ENCODE measurements around the gene LIMA1. TPM values are rescaled to one million over a fixed set of nuclear protein-coding genes. Genes with fewer than 3 reads are reported as not detected.

LIMA1 gene
- total and polyA plus RNA-seq, 2 of the 4 experiments (the other 2 are of a cell fraction): 126 to 163 TPM

GRCh38 chr12:50192908-50193307 is 90.4 kb downstream of the LIMA1 start:
- peaks cover 50% of the 10 kb centered on the region for H3K36me3 ChIP-seq (ENCODE audit: control insufficient read depth, insufficient read depth, low read length)
- H4K91ac ChIP-seq (ENCODE audit: insufficient read depth, low read depth, low read length): no peak overlapping the region
- peak; percentile 70 for ATAC-seq (ENCODE audit: low read depth)
- H3K9me3 ChIP-seq (ENCODE audit: control insufficient read depth, insufficient read depth, low read length): no peaks in the 10 kb centered on the region
- TF ChIP-seq NFE2L2 (IDR thresholded peaks at IDR 0.05; ENCODE audit: low read depth, low read length) (no peak), BHLHE40 (IDR thresholded peaks at IDR 0.05; ENCODE audit: low read depth, low read length) (peak; percentile 55; the same call in 1 of the 2 replicates), SMC3 (IDR thresholded peaks at IDR 0.05; ENCODE audit: low read depth, low read length) (no peak)
- no CpG with 5 or more reads among the region's 5 CpGs for WGBS, 2 experiments (ENCODE audit: extremely low coverage in 2 of 2, insufficient read length in 1 of 2)
- no peak overlapping the region for H3K23ac ChIP-seq (ENCODE audit: low read depth, low read length)
- H4K20me1 ChIP-seq (ENCODE audit: insufficient read depth, low read length): no peaks in the 10 kb centered on the region
- peak overlapping the region; percentile 84; the same call in 1 of the 2 replicates for H3K27ac ChIP-seq (ENCODE audit: insufficient read depth, low read length)
- H2BK15ac ChIP-seq (ENCODE audit: low read depth, low read length): 0 out of 3 replicates have a peak overlapping the region, but pooled peaks have one; percentile 64
- H3K79me1 ChIP-seq (ENCODE audit: low read depth in 1 of 2, low read length in 2 of 2): peaks cover 25 to 49% of the 10 kb centered on the region in 2 experiments
- H3K56ac ChIP-seq (ENCODE audit: extremely low read depth, insufficient read depth, low read length): peak overlapping the region; percentile 39; the same call in 1 of the 2 replicates
- POLR2A ChIA-PET (ENCODE audit: unreplicated experiment): no interaction called here
- H3K4me3 ChIP-seq (ENCODE audit: insufficient read depth, low read depth, low read length): no peak overlapping the region
- no peak overlapping the region; the same call in 1 of the 2 replicates for H3K18ac ChIP-seq (ENCODE audit: low read depth, low read length)
- H2AFZ ChIP-seq (replicated peaks; ENCODE audit: low read length, poor library complexity): no peak overlapping the region
- no TSS peak for BruUV-seq (replicated peaks)
- no peak overlapping the region for H2AK9ac ChIP-seq (replicated peaks; ENCODE audit: low read depth, low read length, poor library complexity)
- no peak overlapping the region for H2BK20ac ChIP-seq (ENCODE audit: low read depth, low read length)
- H3K4me1 ChIP-seq (ENCODE audit: control insufficient read depth, insufficient read depth, low read length): peaks cover 15% of the 10 kb centered on the region
- no peak overlapping the region for H3K4me2 ChIP-seq (ENCODE audit: low read depth, low read length)
- H4K8ac ChIP-seq (ENCODE audit: low read depth in 2 of 2, low read length in 2 of 2): peak overlapping the region; percentile 32 to 74; a peak in 2 of 4 replicates
- dilution Hi-C loops (cut with HindIII; ENCODE audit: low sequenced_read_pairs, unreplicated experiment): no loop called here
- CTCF ChIA-PET: no interaction called here
- in situ Hi-C loops (cut with MboI; ENCODE audit: low sequenced_read_pairs): no loop called here
- H3K4ac ChIP-seq (ENCODE audit: low read depth, low read length): peak overlapping the region; percentile 59; the same call in 1 of the 2 replicates
- no peak overlapping the region for H3K14ac ChIP-seq (replicated peaks; ENCODE audit: low read depth, low read length)
- DNase-seq: peak; percentile 93
- intact Hi-C loops (cut with micrococcal nuclease): no loop called here
- H3K9ac ChIP-seq (ENCODE audit: low read depth, low read length): 0 out of 2 replicates have a peak overlapping the region, but pooled peaks have one; percentile 24
- no peak overlapping the region; the same call in 1 of the 2 replicates for H4K5ac ChIP-seq (ENCODE audit: low read depth, low read length)
- H3K27me3 ChIP-seq (ENCODE audit: control insufficient read depth, insufficient read depth, low read length): no peaks in the 10 kb centered on the region
- H2BK5ac ChIP-seq (ENCODE audit: low read depth, low read length, poor library complexity, severe bottlenecking): peak overlapping the region; percentile 87
- no peak overlapping the region; the same call in 1 of the 2 replicates for H2AK5ac ChIP-seq (ENCODE audit: low read depth, low read length)
- peaks cover 7% of the 10 kb centered on the region for H3K9me1 ChIP-seq (ENCODE audit: insufficient read depth, low read length)
- H2BK120ac ChIP-seq (ENCODE audit: low read depth, low read length): peak overlapping the region; percentile 62; the same call in 1 of the 2 replicates

Measured in IMR-90 (cell line).